ENCODE measurements around the gene POR.
"Not testable (repeated sequence)": the region's sequence is repeated elsewhere in the genome, so short reads cannot be mapped to it uniquely, and the experiment has no call there.

POR gene

DNA sequence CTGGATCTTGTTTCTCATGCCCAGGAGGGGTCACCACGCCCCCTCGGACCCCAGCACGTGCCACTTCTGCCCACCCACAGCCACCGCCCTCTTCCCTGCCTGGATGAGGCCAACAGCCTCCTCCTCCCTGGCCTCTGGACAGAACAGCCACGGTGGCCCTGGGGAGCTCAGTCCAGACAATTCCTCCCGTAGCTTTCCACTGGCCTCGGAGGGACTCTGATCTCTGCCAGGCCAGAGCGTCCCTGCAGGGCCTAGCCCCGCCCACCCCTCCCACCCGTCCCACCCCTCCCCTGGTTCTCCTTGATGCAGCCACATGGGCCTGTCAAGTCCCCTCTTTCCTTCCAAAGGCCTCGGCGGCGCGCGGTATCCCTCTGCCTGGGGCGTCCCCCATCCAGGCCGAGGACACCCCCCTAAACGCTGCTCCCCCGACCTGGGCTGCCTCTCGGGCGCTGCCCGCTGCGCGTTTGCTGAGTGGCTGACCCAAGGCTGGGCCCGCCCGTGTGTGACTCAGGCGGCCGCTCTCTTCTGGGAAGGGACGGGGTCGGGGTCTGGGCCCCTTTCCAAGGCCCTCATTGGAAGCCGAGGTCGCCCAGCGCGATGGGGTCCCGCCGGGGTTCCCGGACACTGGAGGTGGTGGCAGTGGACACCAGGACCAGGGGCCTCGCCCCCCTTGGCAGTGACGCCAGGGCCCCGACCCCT lies 78.9 kb downstream of the POR start:
- FAIRE-seq: no peak

DNA sequence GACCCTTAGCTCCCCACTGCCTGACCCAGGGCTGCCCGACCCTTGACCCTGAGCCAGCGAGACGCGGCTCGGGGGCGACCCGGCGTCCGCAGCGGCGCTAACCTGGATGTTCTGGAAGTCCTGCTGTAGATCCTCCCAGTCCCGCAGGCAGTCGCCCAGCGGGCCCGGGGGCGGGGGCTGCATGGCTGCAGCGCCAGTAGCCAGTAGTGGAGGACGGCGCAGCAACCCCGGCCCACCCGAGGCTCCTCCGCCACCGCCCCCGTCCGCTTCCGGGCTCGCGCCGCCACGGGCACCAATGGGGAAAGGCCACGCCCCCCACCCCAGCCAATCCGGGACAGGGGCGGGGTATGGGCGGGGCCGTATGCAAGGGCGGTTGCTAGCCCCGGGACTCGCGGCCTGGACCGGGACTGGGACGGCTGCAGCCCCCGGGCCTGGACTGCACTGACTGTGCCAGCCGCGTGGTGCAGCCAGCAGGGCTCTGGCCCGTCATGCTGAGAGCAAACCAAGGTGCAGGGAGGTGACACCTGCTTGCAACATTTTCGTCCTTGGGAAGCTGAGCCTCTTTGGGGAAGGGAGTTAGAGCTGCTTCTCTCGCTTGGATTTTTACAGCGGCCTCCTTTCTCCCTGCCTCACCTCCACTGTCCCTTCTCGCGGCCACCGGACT lies 79.6 kb downstream of the POR start, which contains the start of gene TMEM120A:
TSS of gene TMEM120A (minus strand) at position 208 of the 664 bp plus-strand sequence. CDS start at position 183, 25 bp downstream.
- FAIRE-seq: peak; percentile 36

GRCh38 chr7:75995052-75995471 lies 80.1 kb downstream of the POR start:
- no peak for FAIRE-seq

- FAIRE-seq: no peak
Measured at GRCh38 chr7:75995996-75996395, 81.0 kb downstream of the POR start.

DNA sequence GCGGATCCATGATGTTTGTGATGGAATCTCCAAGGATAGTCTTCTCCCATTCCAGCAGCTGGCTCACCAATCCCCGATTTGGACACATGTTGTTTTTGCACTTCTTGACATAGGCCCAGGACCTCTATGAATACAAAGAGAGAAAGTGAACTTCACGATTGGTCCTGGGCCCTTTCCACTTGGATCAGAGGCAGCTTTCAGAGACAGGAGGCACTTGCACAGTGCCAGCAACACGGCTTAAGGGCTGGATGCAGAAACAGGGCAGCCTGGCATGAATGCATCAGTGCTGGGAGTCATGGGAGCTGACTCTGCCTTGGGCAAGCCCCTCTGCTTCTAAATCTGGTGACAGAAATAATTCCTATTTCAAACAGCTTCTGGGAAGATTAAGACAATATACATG lies 81.5 kb downstream of the POR start:
- no peak for FAIRE-seq

- FAIRE-seq: no peak
Measured at GRCh38 chr7:75998038-75998437, 83.1 kb downstream of the POR start.

GRCh38 chr7:76000566-76000965 lies 85.6 kb downstream of the POR start:
- no peak for FAIRE-seq

GRCh38 chr7:76002139-76002538 lies 87.2 kb downstream of the POR start:
- FAIRE-seq: no peak

GRCh38 chr7:76002822-76003221 lies 87.9 kb downstream of the POR start:
- FAIRE-seq: no peak

DNA sequence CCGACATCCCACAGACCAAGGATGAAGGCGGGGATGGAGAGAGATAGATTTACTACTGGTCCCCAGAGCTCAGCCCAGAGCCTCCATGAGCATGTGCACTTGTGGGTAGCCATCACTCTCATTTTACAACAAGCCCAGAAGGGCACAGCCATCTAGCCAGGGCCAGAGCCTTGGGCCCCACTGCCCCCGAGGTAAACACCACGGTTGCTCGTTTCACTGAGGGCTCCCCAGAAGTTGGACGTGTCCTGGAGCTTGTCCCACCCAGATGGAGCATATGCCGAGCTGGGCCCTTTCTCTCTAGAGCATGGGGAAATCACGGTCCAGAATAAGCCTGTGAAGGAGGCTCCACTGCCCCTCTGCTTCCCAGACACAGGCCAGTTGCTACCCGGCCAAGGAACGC lies 88.4 kb downstream of the POR start:
- no peak for FAIRE-seq

- not testable (repeated sequence) for FAIRE-seq
Measured at GRCh38 chr7:76005004-76005403, 90.0 kb downstream of the POR start.

DNA sequence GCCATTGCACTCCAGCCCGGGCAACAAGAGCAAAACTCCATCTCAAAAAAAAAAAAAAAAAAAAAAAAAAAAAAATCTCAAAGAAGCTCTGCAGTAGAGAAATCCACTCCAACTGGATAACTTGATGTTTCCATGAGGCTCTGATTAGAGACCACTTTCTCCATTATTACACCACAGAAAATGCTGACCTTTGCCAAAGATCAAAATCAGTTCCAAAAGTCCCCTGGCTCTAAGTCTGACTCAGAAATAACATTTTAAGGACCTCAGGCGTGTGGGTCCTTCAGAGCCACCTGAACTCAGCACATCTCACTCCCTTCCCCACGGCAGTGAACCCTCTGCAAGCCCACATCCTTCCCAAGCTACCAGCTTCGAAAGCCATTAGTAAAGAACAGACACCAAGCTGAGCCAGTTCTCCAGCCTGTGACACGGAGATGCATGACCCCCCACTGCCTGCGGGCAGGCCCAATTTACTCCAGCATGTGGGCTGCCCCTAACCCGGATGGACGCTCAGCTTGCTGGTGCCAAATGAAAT lies 93.3 kb downstream of the POR start:
- no peak for FAIRE-seq

DNA sequence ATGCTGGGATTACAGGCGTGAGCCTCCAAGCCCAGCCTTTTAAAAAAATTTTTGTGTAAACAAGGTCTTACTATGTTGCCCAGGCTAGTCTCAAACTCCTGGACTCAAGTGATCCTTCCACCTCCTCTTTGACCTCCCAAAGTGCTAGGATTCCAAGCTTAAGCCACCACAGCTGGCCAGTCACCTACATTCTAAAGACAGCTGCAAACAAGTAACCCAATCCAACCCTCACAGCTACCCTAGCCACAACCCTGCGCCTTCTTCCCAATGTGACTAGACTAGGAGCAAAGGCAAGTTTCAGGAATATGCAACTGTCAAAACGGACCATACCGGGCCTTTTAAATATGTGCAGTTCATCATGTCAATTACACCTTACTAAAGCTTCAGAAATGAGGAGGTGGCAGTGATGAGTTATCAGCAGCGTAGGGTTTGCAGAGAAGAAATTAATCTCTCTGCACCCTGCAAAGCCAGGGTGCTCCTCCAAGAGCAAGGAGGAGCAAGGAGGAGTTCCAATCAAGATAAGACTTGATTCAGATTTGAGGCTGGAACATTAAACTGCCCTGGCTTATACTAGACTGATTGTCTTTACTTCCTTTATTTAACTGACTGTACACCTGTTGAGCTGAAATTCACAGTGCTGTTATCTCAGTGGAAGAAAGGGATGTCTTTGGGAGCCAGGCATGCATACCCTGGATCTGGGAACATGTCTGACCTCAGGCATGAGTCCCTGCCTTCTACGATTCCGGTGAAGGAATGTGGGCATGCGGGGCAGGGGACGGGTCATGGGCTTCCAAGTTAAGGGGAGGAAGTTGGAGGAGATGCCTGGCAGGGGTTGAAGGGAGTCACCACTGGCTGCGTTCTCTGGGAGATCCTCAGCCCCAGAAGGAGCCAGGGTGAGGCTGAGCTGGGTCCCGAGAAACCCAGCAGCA lies 95.0 kb downstream of the POR start:
- FAIRE-seq: no peak

DNA sequence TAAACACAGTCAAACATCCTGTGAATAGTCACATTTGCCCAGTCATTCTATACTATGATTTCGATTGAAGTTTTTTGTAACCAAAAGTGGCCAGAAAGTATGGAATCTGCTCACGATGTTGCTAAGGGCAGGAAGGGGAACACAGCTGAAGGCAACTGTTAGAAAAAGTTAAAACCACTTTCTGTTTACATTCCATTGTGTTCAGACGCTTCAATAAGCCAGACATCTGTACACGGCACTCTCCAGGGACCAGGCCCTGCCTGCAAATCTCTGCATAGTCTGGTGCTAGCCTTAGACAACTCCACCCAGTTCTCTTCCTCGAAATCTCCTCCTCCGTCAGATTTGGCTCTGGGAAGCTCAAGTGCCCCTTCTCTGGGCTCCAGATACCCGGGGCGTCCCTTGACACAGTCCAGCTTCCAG lies 96.5 kb downstream of the POR start:
- FAIRE-seq: no peak

- peak; percentile 13 for FAIRE-seq
Measured at GRCh38 chr7:76016191-76016947, 101.4 kb downstream of the POR start.

DNA sequence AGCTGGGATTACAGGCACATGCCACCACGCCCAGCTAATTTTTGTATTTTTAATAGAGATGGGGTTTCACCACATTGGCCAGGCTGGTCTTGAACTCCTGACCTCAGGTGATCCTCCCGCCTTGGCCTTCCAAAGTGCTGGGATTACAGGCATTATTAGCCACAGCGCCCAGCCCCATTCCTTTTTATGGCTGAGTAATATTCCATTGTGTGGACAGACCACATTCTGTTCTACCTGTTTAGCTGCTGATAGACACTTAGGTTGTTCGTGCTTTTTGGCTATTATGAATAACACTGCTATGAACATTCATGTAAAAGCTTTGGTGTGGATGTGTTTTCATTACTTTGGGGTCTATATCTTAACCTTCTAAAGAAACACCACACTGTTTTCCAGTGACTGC lies 103.6 kb downstream of the POR start:
- not testable (repeated sequence) for FAIRE-seq

DNA sequence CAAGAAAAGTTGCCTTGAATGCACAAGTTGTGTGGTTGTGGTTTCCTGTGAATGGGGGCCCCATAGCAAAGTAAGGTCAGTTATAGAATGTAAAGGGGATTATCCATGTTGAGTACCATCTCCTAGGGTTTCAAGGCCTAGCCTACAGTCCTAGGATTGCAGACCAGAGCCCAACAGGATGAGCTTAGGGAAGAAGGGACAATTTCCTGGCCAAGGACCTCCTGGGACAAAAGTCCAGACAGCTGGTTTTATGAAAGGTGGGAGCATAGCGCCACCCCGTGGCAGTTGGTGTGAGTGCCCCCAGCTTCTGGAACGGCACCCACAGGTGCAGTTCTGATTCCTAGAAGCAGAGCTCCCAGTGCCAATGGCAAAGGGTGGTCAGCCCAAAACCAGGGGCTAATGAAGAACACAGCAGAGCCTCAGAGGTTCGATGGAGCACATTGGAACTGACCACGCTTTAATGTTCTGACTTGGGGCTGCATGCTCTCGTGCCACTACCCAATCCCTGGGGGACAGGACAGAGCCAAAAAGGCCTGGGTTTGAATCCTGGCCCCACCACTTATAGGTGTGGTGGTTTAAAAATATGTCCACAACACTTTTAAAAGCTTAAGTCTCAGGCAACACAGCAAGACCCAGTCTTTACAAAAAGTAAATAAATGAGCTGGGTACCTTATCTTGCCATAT lies 105.2 kb downstream of the POR start:
- no peak for FAIRE-seq

DNA sequence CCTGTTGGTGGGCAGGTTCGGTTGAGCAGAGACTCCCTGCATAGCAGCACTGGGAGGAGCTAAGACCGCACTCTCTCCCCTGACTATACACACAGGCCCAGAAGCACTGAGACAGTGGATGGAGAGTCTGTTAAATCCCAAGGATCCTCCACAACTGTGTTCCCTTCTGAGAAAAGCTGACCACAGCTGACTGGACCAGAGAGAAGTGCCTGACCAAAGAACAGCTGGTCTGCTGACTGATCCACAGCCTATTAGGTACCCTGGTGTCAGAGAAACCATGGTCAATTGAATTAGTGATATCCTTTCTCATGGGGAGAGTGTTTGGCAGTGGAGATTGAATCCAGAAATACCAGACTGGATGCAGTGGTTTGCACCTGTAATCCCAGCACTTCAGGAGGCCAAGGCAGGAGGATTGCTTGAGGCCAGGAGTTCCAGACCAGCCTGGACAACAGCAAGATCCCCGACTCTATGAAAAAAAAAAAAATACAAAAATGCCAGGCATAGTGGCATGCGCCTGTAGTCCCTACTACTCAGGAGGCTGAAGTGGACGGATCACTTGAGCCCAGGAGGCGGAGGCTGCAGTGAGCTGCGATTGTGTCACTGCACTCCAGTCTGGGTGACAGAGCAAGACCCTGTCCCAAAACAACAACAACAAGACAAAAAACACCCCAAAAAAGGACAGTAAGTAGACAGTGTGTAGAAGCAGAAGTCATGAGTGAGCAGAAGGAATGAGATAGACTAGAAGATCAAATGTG lies 107.2 kb downstream of the POR start:
- no peak for FAIRE-seq

DNA sequence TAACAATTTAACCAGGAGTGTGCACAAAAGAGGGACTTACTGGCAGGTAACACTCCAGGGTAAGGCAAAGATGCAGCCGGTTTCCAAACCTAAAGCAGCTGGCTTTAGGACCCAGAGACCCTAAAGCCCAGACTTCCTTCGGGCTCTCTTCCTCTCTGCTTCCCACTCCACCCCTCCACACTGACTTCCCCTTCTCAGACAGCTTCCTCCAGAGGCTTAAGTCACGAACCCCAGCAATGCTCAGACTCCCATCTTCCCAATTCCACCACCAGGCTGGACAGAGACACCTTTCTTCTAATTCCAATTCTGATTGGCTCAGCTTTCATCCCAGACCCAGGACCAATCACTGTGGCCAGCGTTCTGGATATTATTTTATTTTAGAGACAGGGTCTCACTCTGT lies 108.0 kb downstream of the POR start:
- no peak for FAIRE-seq

- not testable (repeated sequence) for FAIRE-seq
Measured at GRCh38 chr7:76029682-76030081, 114.7 kb downstream of the POR start.

DNA sequence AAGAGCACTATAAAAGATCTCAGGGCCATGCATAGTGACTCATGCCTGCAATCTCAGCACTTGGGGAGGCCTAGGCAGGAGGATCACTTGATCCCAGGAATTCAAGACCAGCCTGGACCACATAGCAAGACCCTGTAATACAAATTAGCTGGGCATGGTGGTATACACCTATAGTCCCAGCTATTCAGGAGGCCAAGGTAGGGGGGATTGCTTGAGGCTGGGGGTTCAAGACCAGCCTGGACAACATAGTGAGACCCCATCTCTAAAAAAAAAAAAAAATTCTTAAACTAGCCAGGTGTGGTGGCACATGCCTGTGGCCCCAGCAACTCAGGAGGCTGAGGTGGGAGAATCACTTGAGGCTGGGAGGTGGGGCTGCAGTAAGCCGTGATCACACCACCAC lies 117.0 kb downstream of the POR start:
- FAIRE-seq: no peak
